ENCODE data around the gene AP4B1.

Gene AP4B1

DNA sequence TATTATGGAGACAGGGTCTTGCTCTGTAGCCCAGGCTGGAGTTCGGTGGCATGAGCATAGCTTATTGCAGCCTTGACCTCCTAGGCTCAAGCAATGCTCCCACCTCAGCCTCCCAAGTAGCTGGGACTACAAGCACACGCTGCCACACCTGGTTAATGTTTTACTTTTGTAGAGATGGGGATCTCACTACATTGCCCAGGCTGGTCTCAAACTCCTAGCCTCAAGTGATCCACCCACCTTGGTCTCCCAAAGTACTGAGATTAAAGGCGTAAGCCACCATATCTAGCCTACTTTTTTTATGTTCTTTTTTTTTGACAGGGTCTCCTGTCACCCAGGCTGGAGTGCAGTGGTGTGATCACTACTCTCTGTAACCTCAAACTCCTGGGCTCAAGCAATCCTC is 11.3 kb downstream of the AP4B1 start:
- no peak for TF ChIP-seq CTCF (conservative IDR thresholded peaks at IDR 0.05; ENCODE audit: low read length)
- no peak for DNase-seq (ENCODE audit: low read depth)
- no peak overlapping the region for H3K4me3 ChIP-seq (ENCODE audit: low read length)

GRCh38 chr1:113891631-113892220 is 12.9 kb downstream of the AP4B1 start:
- TF ChIP-seq CTCF (conservative IDR thresholded peaks at IDR 0.05; ENCODE audit: low read length) = no peak
- H3K4me3 ChIP-seq (ENCODE audit: low read length) = no peak overlapping the region
- no peak for DNase-seq (ENCODE audit: low read depth)

DNA sequence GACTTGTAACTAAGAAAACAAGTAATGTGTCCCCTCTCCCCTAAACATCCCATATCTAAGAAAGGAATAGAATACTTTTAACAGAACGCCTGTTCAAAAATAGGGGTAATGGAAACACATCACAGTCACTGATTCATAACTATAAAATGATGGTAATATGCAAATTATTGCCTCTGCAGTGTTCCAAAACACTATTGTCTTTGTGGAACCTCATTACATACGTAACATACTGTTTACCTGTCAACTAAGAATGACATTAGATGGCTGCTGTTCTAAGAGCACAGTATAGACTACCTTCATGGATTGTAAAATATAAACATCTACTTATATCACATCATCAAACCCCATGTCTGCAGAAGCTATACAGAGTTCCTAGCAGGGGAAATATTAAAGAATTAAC is 13.8 kb downstream of the AP4B1 start:
- DNase-seq (ENCODE audit: low read depth) = no peak
- no peak overlapping the region for H3K4me3 ChIP-seq (ENCODE audit: low read length)
- no peak for TF ChIP-seq CTCF (conservative IDR thresholded peaks at IDR 0.05; ENCODE audit: low read length)

- H3K4me3 ChIP-seq (ENCODE audit: low read length) = no peak within 1 kb of the TSS
- TF ChIP-seq CTCF (conservative IDR thresholded peaks at IDR 0.05; ENCODE audit: low read length) = no peak
- no peak for DNase-seq (ENCODE audit: low read depth)
These were observed 17.0 kb downstream of the AP4B1 start, which contains the start of gene BCL2L15 for GRCh38 chr1:113887402-113888175. Gene BCL2L15, minus strand, starts transcription at chr1:113887581. Its CDS starts 206 bp downstream, at chr1:113887375.

DNA sequence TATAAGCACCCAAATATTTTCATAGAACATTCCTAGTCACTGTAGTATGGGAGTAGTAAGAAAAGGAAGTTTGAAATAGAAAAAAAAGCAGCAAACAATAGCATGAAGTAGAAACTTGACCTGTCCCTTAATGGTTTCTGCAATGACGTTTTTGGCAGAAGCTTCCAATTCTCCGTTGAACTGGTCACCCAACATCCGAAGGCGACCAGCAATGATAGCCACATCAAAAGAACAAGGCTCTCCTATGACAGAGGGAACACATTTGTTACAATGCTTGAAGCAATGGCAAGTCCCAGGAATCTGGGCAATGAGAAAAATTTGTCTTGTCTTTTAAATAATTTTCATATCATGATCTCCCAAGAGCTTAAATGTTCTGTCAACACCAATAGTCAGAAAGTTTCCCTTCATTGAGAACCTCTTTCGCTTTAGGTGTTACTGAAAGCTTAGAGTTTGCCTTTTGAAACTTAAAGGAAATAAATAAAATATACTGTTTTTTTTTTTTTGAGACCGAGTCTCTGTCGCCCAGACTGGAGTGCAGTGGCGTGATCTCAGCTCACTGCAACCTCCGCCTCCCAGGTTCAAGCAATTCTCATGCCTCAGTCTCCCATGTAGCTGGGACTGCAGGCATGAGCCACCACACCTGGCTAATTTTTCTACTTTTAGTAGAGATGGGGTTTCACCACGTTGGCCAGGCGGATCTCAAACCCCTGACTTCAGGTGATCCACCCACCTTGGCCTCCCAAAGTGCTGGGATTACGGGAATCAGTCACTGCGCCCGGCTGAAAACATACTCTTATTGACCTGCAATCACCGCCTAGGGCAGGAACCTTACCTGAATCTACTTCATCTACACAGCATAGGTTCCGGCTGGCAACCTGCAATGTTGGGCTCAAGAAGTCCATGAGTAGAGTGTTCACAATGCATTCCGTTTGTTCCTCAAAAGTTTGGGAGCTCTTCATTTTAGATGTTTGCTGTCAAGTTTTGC is 17.9 kb downstream of the AP4B1 start:
- DNase-seq (ENCODE audit: low read depth) = no peak
- H3K4me3 ChIP-seq (ENCODE audit: low read length) = no peak overlapping the region
- TF ChIP-seq CTCF (conservative IDR thresholded peaks at IDR 0.05; ENCODE audit: low read length) = no peak

DNA sequence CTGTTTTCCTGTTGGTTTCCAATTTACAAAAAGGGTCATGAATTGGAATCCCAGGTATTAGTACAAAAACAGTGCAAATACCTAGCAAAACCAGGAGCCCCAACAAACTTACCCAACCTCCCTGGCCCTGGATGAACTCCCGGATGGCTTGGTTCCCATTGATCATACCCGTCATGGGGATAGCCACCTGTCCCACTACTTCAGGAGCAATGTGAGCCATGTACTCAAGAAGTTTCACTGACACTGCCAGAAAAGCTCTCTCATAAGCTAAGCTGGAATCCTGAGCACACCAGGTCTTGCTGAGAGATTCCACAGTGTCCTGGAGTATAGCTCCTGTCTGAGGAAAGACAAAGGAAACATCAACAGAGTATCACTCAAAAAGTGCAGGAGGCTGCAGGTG is 22.9 kb downstream of the AP4B1 start:
- no peak for DNase-seq (ENCODE audit: low read depth)
- no peak overlapping the region for H3K4me3 ChIP-seq (ENCODE audit: low read length)
- no peak for TF ChIP-seq CTCF (conservative IDR thresholded peaks at IDR 0.05; ENCODE audit: low read length)
